IPS DF 6.9 (cell line): ENCODE data around the gene RNF213.

Source experiments
- DNase-seq: peaks from one replicate; pipeline ENCODE4 v3.0.0-alpha.2; 2013; ENCODE audit warnings: low read depth, low spot score
- H3K27ac ChIP-seq: one replicate; pipeline ENCODE4 v1.5.1; 2013; ENCODE audit warnings: low read length, control low read depth
- H3K27me3 ChIP-seq: 2 replicates; pipeline ENCODE4 v1.6.1; 2013; ENCODE audit warnings: mild to moderate bottlenecking, low read length; ENCODE audit not compliant: control insufficient read depth, insufficient read depth
- H3K36me3 ChIP-seq: 2 replicates; pipeline ENCODE4 v1.6.1; 2013; ENCODE audit warnings: low read length; ENCODE audit not compliant: control insufficient read depth, insufficient read depth
- H3K4me1 ChIP-seq: 2 replicates; pipeline ENCODE4 v1.6.1; 2013; ENCODE audit warnings: low read length; ENCODE audit not compliant: control insufficient read depth, insufficient read depth
- H3K4me3 ChIP-seq: 2 replicates; pipeline ENCODE4 v1.5.1; 2013; ENCODE audit warnings: mild to moderate bottlenecking, low read length
- H3K9me3 ChIP-seq: 2 replicates; pipeline ENCODE4 v1.6.1; 2013; ENCODE audit warnings: low read length, inconsistent platforms; ENCODE audit not compliant: control insufficient read depth, insufficient read depth
- WGBS: extraction: QIAGEN DNeasy Blood & Tissue Kit; methylation state at CpG from one replicate; pipeline ENCODE4 v1.1.7; 2013; ENCODE audit warnings: mixed read lengths, missing lambda C conversion rate; ENCODE audit not compliant: insufficient read length, insufficient coverage; 5-methylcytosine and 5-hydroxymethylcytosine counted together

RNF213 gene

DNA sequence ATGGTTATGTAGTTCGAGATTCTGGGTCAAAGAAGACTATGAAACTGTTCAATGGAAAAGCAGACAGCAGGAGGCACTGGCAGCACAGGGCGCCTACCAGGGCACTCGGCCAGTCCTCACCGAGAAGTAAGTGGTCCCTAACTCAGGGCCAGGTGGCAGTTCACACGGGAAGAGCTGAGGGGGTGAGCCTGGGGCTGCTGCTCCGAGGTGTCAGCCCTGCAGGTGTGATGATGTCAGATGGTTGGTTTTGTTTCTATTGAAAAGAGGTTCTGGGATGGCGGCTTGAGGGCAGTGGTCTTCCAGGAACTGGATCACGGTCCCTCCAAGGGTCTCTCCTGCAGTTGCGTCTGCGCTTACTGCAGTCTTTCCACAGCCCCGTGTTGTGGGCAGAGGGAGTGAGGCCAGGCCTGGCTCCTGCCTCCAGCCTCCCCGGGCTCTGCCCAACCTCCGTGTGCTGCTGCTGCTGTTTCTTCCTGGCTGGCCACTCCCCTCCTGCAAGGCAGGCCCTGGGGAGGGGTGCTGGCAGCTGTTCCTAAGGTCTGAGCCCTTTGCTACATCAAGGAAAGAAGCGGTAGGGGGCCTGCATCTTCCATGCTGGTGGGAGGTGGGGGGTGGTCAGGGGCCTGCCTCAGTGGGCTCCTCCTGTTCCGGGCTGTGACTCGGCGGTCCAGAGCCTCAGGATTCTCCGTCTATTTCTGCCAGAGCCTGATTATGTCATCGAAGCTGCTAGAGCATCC lies 22.6 kb downstream of the RNF213 start:
- Histone ChIP-seq H3K27me3 (no peaks in the 10 kb centered on the region), H3K36me3 (peaks cover 9% of the 10 kb centered on the region), H3K9me3 (no peaks in the 10 kb centered on the region), H3K4me3 (no peak overlapping the region), H3K4me1 (peaks cover 3% of the 10 kb centered on the region; the same call in 1 of the 2 replicates), H3K27ac (no peak overlapping the region)
- no CpG with 5 or more reads among the region's 19 CpGs for WGBS
- no peak for DNase-seq

DNA sequence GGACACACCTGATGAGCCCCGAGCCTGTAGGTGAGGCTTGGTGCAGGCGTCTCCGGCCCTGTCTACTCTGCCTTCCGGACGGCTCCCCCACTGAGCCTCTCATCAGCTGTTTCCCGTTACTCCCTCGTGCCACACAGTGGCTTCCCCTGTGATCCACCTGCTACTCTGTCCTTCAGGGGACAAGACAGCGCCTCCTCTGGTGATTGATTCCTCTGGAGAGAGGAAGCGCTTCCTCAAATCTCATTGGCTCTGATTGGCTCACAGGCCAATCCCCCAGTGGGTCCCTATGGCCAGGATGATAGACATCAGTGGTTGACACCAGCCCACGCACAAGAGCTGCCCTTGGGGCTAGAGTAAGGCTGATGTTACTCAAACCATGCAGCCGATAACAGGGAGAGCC lies 24.0 kb downstream of the RNF213 start:
- no peak for DNase-seq

DNA sequence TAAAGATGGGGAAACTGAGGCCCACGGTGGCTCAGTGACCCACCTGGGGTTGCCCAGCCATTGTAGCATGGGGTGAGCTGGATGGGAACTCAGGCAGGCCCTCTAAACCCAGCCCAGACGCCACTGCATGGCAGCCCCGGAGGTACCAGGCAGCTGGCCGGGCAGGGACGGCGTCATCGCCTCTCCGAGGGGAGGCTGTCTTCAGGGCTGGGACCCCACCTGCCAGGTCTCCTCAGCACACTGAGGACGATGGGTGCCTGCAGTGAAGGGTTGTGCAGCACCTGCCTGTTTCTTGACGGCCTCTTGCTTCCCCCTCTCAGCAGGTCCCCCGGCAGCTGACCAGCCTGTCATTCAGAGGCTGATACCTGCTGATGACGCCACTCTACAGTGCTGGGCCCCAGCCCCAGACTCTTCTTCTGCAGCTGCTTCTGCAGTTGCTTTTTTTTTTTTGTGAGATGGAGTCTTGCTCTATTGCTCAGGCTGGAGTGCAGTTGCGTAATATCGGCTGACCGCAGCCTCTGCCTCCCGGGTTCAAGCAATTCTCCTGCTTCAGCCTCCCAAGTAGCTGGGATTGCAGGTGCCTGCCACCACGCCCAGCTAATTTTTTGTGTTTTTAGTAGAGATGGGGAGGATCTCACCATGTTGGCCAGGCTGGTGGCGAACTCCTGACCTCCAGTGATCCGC lies 24.7 kb downstream of the RNF213 start:
- no peak overlapping the region for H3K27ac ChIP-seq
- no peaks in the 10 kb centered on the region for H3K27me3 ChIP-seq
- peaks cover 1% of the 10 kb centered on the region; the same call in 1 of the 2 replicates for H3K4me1 ChIP-seq
- no peak for DNase-seq
- no peak overlapping the region for H3K4me3 ChIP-seq
- no peaks in the 10 kb centered on the region for H3K9me3 ChIP-seq
- H3K36me3 ChIP-seq: peaks cover 16% of the 10 kb centered on the region
- WGBS: no CpG with 5 or more reads among the region's 19 CpGs

More for the DNA sequence above, 24.0 kb downstream of the RNF213 start:
- Histone ChIP-seq H3K9me3 (no peaks in the 10 kb centered on the region), H3K36me3 (peaks cover 12% of the 10 kb centered on the region), H3K4me1 (peaks cover 1% of the 10 kb centered on the region; the same call in 1 of the 2 replicates), H3K27ac (no peak overlapping the region), H3K27me3 (no peaks in the 10 kb centered on the region), H3K4me3 (no peak overlapping the region)
- WGBS: no CpG with 5 or more reads among the region's 11 CpGs

DNA sequence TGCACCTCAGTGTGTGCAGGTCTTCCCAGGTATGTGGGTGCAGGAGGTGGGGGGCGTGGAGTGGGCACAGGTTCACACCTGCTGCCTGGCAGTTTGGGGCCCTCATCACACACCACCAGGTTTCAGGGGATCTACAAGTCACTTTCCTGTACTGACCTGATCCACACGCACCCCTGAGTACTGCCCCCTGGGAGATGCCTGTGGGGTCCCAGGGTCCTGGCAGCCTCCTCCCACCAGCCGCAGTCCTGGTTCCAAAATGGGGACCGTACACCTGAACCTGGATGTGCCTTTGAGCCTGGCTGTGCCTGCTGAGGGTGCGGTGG lies 25.9 kb downstream of the RNF213 start:
- Histone ChIP-seq H3K27me3 (no peaks in the 10 kb centered on the region), H3K27ac (no peak overlapping the region), H3K9me3 (no peaks in the 10 kb centered on the region), H3K4me3 (no peak overlapping the region), H3K36me3 (peaks cover 18% of the 10 kb centered on the region), H3K4me1 (peaks cover 1% of the 10 kb centered on the region; the same call in 1 of the 2 replicates)
- DNase-seq: no peak
- no CpG with 5 or more reads among the region's 5 CpGs for WGBS

DNA sequence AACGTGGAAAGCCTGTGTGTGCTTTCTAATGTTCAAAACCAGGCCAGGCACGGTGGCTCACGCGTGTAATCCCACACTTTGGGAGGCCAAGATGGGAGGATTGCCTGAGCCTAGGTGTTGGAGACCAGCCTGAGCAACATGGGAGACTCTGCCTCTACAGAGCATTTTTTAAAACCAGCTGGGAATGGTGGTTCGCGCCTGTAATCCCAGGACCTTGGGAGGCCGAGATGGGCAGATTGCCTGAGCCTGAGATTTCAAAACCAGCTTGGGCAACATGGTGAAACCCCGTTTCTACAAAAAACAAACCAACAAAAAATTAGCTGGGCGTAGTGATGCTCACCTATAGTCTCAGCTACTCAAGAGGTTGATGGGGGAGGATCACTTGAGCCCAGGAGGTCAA lies 26.4 kb downstream of the RNF213 start:
- H3K36me3 ChIP-seq: peaks cover 21% of the 10 kb centered on the region
- WGBS: no CpG with 5 or more reads among the region's 9 CpGs
- no peak overlapping the region for H3K4me3 ChIP-seq
- H3K9me3 ChIP-seq: no peaks in the 10 kb centered on the region
- DNase-seq: no peak
- peaks cover 1% of the 10 kb centered on the region; the same call in 1 of the 2 replicates for H3K4me1 ChIP-seq
- H3K27ac ChIP-seq: no peak overlapping the region
- H3K27me3 ChIP-seq: no peaks in the 10 kb centered on the region

DNA sequence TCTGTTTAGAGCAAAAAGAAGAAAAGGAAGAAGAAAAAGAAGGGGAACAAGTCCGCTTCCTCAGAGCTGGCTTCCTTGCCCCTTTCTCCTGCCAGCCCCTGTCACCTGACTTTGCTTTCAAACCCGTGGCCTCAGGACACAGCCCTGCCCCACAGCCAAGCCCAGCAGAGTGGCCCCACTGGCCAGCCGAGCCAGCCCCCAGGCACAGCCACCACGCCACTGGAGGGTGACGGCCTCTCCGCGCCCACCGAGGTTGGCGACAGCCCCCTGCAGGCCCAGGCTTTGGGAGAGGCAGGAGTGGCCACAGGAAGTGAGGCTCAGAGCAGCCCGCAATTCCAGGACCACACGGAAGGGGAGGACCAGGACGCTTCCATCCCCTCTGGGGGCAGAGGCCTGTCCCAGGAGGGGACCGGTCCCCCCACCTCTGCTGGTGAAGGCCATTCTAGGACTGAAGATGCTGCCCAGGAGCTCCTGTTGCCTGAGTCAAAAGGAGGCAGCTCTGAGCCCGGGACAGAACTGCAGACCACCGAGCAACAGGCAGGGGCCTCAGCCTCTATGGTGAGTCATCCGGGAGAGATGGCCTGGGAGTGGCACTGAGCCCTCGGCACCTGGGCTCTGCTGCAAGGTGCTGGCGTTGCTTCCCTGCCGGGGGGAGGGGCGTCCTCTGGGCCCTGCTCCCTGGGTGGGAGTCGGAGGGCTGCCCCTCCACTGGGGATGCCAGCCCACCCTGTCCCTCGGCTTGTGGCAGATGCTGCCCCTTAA lies 27.3 kb downstream of the RNF213 start:
- H3K9me3 ChIP-seq: no peaks in the 10 kb centered on the region
- no peak overlapping the region for H3K4me3 ChIP-seq
- H3K27me3 ChIP-seq: no peaks in the 10 kb centered on the region
- WGBS: no CpG with 5 or more reads among the region's 22 CpGs
- H3K36me3 ChIP-seq: peaks cover 21% of the 10 kb centered on the region
- DNase-seq: no peak
- no peak overlapping the region for H3K27ac ChIP-seq
- H3K4me1 ChIP-seq: peaks cover 1% of the 10 kb centered on the region; the same call in 1 of the 2 replicates

DNA sequence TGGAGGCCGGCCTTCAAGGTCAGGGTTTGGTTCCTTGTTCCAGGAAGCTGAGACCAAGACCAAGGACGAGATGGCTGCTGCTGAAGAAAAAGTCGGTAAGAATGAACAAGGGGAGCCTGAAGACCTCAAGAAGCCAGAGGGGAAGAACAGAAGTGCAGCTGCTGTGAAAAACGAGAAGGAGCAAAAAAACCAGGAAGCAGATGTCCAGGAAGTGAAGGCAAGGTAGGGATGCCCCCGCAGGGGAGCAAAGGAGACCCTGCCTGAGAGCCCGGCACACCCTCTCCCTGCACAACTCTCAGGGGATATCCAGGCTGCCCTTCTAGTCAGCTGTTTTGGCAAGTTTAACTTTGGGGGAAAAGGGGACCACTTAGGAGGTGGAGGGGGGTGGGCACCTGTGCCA lies 29.0 kb downstream of the RNF213 start:
- no peak overlapping the region for H3K27ac ChIP-seq
- WGBS: no CpG with 5 or more reads among the region's 6 CpGs
- H3K36me3 ChIP-seq: peaks cover 28% of the 10 kb centered on the region

DNA sequence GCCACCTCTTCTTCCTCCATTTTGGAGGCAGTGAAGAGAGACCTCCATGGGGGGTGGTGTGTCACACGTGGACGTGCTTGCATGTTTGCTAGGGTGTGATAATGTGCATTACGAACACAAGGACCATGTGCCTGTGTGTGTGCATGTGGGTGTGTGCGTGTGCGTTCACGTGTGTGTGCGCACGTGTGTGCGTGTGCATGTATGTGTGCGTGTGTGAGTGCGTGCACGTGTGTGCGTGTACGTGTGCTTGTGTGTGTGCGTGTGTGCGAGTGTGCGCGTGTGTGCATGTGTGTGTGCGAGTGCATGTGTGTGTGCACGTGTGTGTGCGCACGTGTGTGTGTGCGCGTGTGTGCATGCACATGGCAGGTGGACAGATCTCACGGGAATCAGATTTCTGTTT lies 29.5 kb downstream of the RNF213 start:
- no CpG with 5 or more reads among the region's 25 CpGs for WGBS
- no peak for DNase-seq
- Histone ChIP-seq H3K27me3 (no peaks in the 10 kb centered on the region), H3K4me1 (no peaks in the 10 kb centered on the region; the same call in 1 of the 2 replicates), H3K9me3 (no peaks in the 10 kb centered on the region), H3K4me3 (no peak overlapping the region), H3K36me3 (peaks cover 32% of the 10 kb centered on the region), H3K27ac (no peak overlapping the region)

More for the DNA sequence above, 29.0 kb downstream of the RNF213 start:
- Histone ChIP-seq H3K4me1 (no peaks in the 10 kb centered on the region; the same call in 1 of the 2 replicates), H3K4me3 (no peak overlapping the region), H3K27me3 (no peaks in the 10 kb centered on the region), H3K9me3 (no peaks in the 10 kb centered on the region)
- no peak for DNase-seq

DNA sequence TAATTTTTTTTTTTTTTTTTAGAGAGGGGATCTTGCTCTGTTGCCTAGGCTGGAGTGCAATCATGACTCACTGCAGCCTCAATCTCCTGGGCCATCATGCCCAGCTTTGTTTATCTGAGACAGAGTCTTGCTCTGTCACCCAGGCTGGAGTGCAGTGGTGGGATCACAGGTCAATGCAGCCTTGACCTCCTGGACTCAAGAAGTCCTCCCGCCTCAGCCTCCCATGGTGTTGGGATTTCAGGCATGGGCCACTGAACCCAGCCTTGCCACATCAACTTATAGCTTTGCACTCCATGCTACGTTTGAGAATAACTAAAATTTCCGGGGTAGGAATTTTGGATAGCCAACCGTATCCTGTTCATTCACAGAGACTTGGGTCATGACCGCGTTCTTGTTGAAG lies 30.6 kb downstream of the RNF213 start:
- DNase-seq: no peak
- peaks cover 40% of the 10 kb centered on the region for H3K36me3 ChIP-seq
- no peak overlapping the region for H3K4me3 ChIP-seq
- H3K9me3 ChIP-seq: no peaks in the 10 kb centered on the region
- no peaks in the 10 kb centered on the region for H3K27me3 ChIP-seq
- no peaks in the 10 kb centered on the region; the same call in 1 of the 2 replicates for H3K4me1 ChIP-seq
- WGBS: no CpG with 5 or more reads among the region's 6 CpGs
- no peak overlapping the region for H3K27ac ChIP-seq

DNA sequence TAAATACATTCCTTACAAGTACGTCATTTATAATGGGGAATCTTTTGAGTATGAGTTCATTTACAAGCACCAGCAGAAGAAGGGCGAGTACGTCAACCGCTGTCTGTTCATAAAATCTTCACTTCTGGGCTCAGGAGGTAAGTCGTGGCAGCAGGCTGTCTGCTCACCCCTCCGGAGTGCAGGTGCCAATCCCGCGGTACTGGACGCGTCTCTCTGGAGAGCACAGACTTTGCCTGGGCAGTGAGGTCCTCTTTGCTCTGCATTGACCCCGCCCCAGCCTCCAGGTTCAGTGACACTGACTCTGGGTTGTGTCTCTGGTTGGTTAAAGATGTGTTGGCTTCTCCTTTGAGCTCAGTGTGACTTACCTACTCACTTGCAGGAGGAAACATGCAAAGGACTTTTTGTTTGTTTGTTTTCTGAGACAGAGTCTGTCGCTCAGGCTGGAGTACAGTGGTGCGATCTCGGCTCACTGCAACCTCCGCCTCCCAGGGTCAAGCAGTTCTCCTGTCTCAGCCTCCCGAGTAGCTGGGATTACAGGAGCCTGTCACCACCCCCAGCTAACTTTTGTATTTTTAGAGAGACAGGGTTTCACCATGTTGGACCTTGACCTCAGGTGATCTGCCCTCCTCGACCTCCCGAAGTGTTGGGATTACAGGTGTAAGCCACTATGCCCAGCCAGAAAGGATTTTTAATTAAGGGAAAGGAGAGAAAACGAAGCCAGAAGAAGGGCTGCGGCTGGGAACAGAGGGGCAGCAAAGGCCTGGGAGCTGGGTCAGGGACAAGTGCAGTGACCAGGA lies 31.2 kb downstream of the RNF213 start:
- WGBS: no CpG with 5 or more reads among the region's 20 CpGs
- H3K27me3 ChIP-seq: no peaks in the 10 kb centered on the region
- no peak overlapping the region for H3K4me3 ChIP-seq
- no peak overlapping the region for H3K27ac ChIP-seq
- H3K4me1 ChIP-seq: no peaks in the 10 kb centered on the region; the same call in 1 of the 2 replicates
- H3K9me3 ChIP-seq: no peaks in the 10 kb centered on the region
- peaks cover 44% of the 10 kb centered on the region for H3K36me3 ChIP-seq
- no peak for DNase-seq
